HEK293T (cell line): Measurements from ENCODE around the gene COLEC12.

ENCODE experiments used
- CTCF ChIA-PET: fragments of 350-600 bp; formaldehyde crosslinking; extraction: SDS; loops from one replicate; lab custom pipeline; 2021; ENCODE audit warnings: antibody characterized with exemption, inconsistent platforms; lab: Yijun Ruan, JAX
- POLR2A ChIA-PET: fragments of 350-600 bp; formaldehyde crosslinking; extraction: SDS; loops from one replicate; lab custom pipeline; 2020; ENCODE audit warnings: antibody characterized with exemption, inconsistent platforms; lab: Yijun Ruan, JAX
- DNase-seq: peaks from one replicate; pipeline ENCODE4 v3.0.0; 2012; ENCODE audit warnings: mixed read lengths; ENCODE audit errors: extremely low spot score
- ARNT ChIP-seq: fragments of 450-650 bp; IDR thresholded peaks from 2 replicates; pipeline ENCODE4 v1.6.1; 2017; ENCODE audit warnings: mild to moderate bottlenecking
- BHLHE40 ChIP-seq: fragments of 450-650 bp; IDR thresholded peaks from 2 replicates; pipeline ENCODE4 v1.6.1; 2016; ENCODE audit warnings: mild to moderate bottlenecking, moderate library complexity, borderline replicate concordance
- CTBP1 ChIP-seq: fragments of 450-650 bp; IDR thresholded peaks from 2 replicates; pipeline ENCODE4 v1.6.1; 2016; ENCODE audit warnings: borderline replicate concordance
- ELF4 ChIP-seq: fragments of 450-650 bp; IDR thresholded peaks from 2 replicates; pipeline ENCODE4 v1.6.1; 2017; ENCODE audit warnings: antibody characterized with exemption
- FOXA1 ChIP-seq: fragments of 450-650 bp; IDR thresholded peaks from 2 replicates; pipeline ENCODE4 v1.6.1; 2016; ENCODE audit warnings: mild to moderate bottlenecking
- FOXK2 ChIP-seq: fragments of 450-650 bp; IDR thresholded peaks from 2 replicates; pipeline ENCODE4 v1.6.1; 2016; ENCODE audit warnings: mild to moderate bottlenecking
- FOXM1 ChIP-seq: fragments of 450-650 bp; IDR thresholded peaks from 2 replicates; pipeline ENCODE4 v1.6.1; 2017; ENCODE audit warnings: mild to moderate bottlenecking, borderline replicate concordance
- HDGF ChIP-seq: fragments of 450-650 bp; IDR thresholded peaks from 2 replicates; pipeline ENCODE4 v1.6.1; 2017; ENCODE audit warnings: antibody characterized with exemption, borderline replicate concordance
- L3MBTL2 ChIP-seq: fragments of 450-650 bp; conservative IDR thresholded peaks from 2 replicates; pipeline ENCODE4 v1.6.1; 2016; ENCODE audit warnings: mild to moderate bottlenecking
- LEF1 ChIP-seq: fragments of 450-650 bp; IDR thresholded peaks from 2 replicates; pipeline ENCODE4 v1.6.1; 2017; ENCODE audit warnings: mild to moderate bottlenecking, borderline replicate concordance
- NFRKB ChIP-seq: fragments of 450-650 bp; IDR thresholded peaks from 2 replicates; pipeline ENCODE4 v1.6.1; 2016; ENCODE audit warnings: mild to moderate bottlenecking, moderate library complexity
- SP1 ChIP-seq: fragments of 450-650 bp; IDR thresholded peaks from 2 replicates; pipeline ENCODE4 v1.6.1; 2017
- SUZ12 ChIP-seq: fragments of 450-650 bp; IDR thresholded peaks from 2 replicates; pipeline ENCODE4 v1.6.1; 2016; ENCODE audit warnings: mild to moderate bottlenecking
- TARDBP ChIP-seq: fragments of 450-650 bp; IDR thresholded peaks from 2 replicates; pipeline ENCODE4 v1.6.1; 2016
- ZNF384 ChIP-seq: fragments of 450-650 bp; IDR thresholded peaks from 2 replicates; pipeline ENCODE4 v1.6.1; 2016
- TF ChIP-seq, protein P1 (sequence below): fragments of 450-650 bp; IDR thresholded peaks from 2 replicates; pipeline ENCODE4 v1.6.1; 2016

Gene COLEC12

GRCh38 chr18:275486-275885 is 225.0 kb downstream of the COLEC12 start:
- POLR2A ChIA-PET, result no interaction called here
- CTCF ChIA-PET, result no interaction called here
- TF ChIP-seq FOXA1, result no peak
- TF ChIP-seq HDGF, result no peak
- TF ChIP-seq ELF4, result no peak
- no peak for DNase-seq

- no peak for DNase-seq
- CTCF ChIA-PET, result no interaction called here
- POLR2A ChIA-PET, result no interaction called here
- no peak for TF ChIP-seq ELF4
- no peak for TF ChIP-seq FOXK2
- no peak for TF ChIP-seq FOXM1
- no peak for TF ChIP-seq SUZ12
- no peak for TF ChIP-seq NFRKB
- no peak for TF ChIP-seq ZNF384
- TF ChIP-seq L3MBTL2, result no peak
- TF ChIP-seq FOXA1, result no peak
- TF ChIP-seq BHLHE40, result no peak
- no peak for TF ChIP-seq LEF1
These were observed 226.2 kb downstream of the COLEC12 start for GRCh38 chr18:274313-274712.

DNA sequence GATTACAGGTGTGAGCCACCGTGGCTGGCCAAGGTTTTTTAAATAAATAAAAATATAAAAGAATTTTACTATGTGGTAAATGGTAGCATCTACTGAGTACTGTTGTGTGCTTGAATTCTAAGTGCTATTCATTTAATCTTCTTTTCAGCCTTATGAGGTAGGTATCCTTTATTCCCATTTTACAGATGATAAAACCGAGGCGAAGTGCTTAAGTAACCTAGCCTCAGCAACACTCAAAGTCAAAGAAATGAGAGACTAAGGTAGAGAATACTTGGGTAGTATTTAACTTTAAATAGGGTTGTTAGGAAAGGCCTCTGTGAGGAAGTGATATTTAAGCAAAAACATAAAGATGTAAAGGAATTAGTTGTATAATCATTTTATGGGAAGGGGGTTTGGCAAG is 227.0 kb downstream of the COLEC12 start:
- no peak for TF ChIP-seq HDGF
- TF ChIP-seq FOXK2, result no peak
- no peak for TF ChIP-seq SUZ12
- TF ChIP-seq LEF1, result no peak
- TF ChIP-seq, protein P1, sequence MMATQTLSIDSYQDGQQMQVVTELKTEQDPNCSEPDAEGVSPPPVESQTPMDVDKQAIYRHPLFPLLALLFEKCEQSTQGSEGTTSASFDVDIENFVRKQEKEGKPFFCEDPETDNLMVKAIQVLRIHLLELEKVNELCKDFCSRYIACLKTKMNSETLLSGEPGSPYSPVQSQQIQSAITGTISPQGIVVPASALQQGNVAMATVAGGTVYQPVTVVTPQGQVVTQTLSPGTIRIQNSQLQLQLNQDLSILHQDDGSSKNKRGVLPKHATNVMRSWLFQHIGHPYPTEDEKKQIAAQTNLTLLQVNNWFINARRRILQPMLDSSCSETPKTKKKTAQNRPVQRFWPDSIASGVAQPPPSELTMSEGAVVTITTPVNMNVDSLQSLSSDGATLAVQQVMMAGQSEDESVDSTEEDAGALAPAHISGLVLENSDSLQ, result no peak
- no peak for DNase-seq
- CTCF ChIA-PET, result no interaction called here
- POLR2A ChIA-PET, result no interaction called here

GRCh38 chr18:272650-273049 is 227.9 kb downstream of the COLEC12 start:
- ChIA-PET CTCF (no interaction called here), POLR2A (no interaction called here)
- no peak for DNase-seq
- TF ChIP-seq, protein P1, result 0 out of 2 replicates have a peak, but pooled peaks have one; percentile 6
- no peak for TF ChIP-seq TARDBP
- TF ChIP-seq FOXA1, result no peak
- no peak for TF ChIP-seq HDGF
- TF ChIP-seq BHLHE40, result no peak
- TF ChIP-seq ELF4, result no peak
- no peak for TF ChIP-seq SP1
- TF ChIP-seq FOXK2, result no peak
- no peak for TF ChIP-seq ARNT

GRCh38 chr18:269480-270095 is 230.9 kb downstream of the COLEC12 start:
- TF ChIP-seq HDGF, result no peak
- TF ChIP-seq NFRKB, result no peak
- no peak for TF ChIP-seq ARNT
- no peak for TF ChIP-seq ELF4
- TF ChIP-seq CTBP1, result no peak
- TF ChIP-seq TARDBP, result no peak
- no peak for TF ChIP-seq SUZ12
- TF ChIP-seq BHLHE40, result no peak
- DNase-seq, result no peak
- ChIA-PET POLR2A (no interaction called here), CTCF (interaction anchor here (1.1 kb wide), 1 partner anchor 40 kb away, joined by 3 read pairs; no protein-coding TSS in a partner anchor)

DNA sequence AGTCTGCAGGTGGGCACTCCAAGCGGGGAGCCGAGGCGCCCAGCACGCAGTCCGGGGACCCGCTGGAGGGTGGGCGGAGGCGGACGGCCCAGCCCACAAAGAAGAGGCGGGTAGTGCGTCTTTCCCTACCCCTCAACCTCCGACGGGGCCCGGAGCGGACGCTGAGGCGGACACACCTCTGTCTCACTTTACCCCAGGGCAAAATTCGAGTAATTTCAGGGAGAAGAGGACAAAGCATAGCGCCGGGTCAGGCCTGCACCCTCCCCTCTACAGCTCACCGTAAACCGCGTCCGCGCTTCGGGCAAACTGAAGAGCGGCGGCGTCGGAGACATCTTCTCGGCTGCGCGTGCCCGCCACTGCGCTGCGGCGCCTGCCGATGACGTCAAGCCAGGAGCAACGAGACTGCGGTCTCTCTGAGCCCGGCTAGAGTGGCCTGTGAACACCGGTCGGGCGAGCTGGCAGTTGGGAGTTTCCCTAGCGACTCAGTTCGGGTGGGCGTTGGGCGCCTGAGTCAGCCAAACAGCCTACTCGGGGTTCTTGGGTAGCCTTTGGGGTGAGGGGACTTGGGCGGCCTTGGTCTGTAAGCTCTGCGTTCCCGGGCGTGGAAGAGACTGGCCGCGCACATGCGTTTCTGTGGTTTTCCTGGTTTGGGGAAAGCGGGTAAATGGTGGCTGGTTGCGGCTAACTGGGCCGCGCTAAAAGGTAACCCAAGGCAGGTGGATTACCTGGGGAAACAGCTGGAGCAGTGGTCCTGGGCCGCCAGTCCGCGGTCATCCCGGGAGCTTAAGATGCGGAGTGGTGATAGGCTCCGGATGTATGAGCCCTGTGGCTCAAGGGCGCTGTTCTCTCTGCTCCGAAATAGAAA is 232.6 kb downstream of the COLEC12 start, which contains the start of gene THOC1:
Gene THOC1 (minus strand): TSS at position 360 of the 865 bp plus-strand sequence. CDS start 28 bp downstream, at position 332.
- ChIA-PET CTCF (no interaction called here), POLR2A (interaction anchor here (0.7 to 1.3 kb wide), 10 partner anchors 9 to 390 kb away, joined by 3 to 6 read pairs (median 3); partner anchors contain the start of gene USP14)
- TF ChIP-seq ARNT (no peak), L3MBTL2 (peak; percentile 82)
- peak; percentile 88 for DNase-seq

GRCh38 chr18:267380-267687 is 233.2 kb downstream of the COLEC12 start:
- DNase-seq, result no peak

More at GRCh38 chr18:267380-267687, 233.2 kb downstream of the COLEC12 start:
- TF ChIP-seq ELF4 (no peak), NFRKB (no peak), FOXA1 (no peak), HDGF (no peak), BHLHE40 (no peak), CTBP1 (no peak), SP1 (no peak), SUZ12 (no peak), FOXK2 (no peak), LEF1 (no peak), FOXM1 (no peak), ARNT (no peak), TARDBP (no peak), L3MBTL2 (no peak), ZNF384 (no peak)
- TF ChIP-seq, protein P1, result no peak
- POLR2A ChIA-PET, result interaction anchor here (0.7 to 1.3 kb wide), 9 partner anchors 10 to 391 kb away, joined by 3 to 6 read pairs (median 3); partner anchors contain the start of gene USP14
- CTCF ChIA-PET, result no interaction called here
